ENCODE measurements around the gene ABCF3. TPM values are rescaled to one million over a fixed set of nuclear protein-coding genes. Genes with fewer than 3 reads are reported as not detected.

ABCF3 gene
- total RNA-seq, 2 experiments from 2014 or later = 61.3 to 68.7 TPM

DNA sequence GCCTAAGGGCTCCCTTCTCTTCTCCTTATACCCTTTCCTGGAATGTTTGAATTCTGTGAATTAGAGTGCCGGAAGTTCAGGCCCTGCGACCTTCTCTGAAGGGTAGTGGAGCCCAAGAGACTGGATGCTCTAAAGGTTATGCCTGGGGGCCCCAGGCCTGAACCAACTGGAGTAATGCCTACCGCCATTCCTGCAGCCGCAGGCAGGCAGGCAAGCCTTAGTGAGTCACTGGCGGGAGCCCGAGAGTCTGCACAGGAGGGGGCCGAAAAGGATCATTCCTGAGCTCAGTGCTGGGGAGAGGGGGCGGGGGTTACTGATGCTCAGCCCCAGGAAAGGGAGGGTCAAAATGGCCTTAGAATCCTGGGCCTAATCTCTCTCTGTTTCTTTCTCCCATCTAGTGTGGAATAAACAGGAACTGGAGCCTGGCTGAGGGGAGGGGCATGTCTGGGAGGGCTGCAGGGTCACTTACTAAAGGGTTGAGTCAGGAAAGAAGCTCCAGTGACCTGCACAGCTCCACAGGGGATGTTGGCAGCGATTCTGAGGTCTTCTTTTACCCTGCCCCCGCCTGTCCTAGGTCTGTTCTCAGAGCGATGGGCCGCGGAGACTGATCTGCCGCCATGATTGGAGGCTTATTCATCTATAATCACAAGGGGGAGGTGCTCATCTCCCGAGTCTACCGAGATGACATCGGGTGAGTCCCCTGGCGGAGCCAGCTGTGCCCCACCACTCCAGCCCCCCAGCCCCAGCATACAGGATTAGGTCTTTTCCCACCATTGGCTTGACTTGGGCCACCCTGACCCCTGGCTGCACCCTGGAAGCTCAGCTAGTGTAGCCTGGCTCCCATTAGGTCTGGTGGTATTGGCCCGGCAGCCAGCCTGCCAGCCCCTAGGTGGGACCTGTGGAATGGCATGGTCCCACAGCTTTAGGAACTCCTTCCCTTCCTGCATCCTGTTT is 9.3 kb upstream of the ABCF3 start:
- TF ChIP-seq, protein P1, sequence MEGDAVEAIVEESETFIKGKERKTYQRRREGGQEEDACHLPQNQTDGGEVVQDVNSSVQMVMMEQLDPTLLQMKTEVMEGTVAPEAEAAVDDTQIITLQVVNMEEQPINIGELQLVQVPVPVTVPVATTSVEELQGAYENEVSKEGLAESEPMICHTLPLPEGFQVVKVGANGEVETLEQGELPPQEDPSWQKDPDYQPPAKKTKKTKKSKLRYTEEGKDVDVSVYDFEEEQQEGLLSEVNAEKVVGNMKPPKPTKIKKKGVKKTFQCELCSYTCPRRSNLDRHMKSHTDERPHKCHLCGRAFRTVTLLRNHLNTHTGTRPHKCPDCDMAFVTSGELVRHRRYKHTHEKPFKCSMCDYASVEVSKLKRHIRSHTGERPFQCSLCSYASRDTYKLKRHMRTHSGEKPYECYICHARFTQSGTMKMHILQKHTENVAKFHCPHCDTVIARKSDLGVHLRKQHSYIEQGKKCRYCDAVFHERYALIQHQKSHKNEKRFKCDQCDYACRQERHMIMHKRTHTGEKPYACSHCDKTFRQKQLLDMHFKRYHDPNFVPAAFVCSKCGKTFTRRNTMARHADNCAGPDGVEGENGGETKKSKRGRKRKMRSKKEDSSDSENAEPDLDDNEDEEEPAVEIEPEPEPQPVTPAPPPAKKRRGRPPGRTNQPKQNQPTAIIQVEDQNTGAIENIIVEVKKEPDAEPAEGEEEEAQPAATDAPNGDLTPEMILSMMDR (IDR thresholded peaks at IDR 0.05) = no peak
- peaks cover 29% of the 10 kb centered on the region for H3K4me1 Mint-ChIP-seq (ENCODE audit: low read depth)
- H3K27me3 Mint-ChIP-seq = no peaks in the 10 kb centered on the region
- H3K4me3 Mint-ChIP-seq = peak overlapping the region; percentile 85
- H3K27ac Mint-ChIP-seq = peak overlapping the region; percentile 34
- intact Hi-C loops (cut with micrococcal nuclease) = no loop called here
- ATAC-seq (no peak), DNase-seq (no peak)
- CTCF ChIA-PET = interaction anchor here (0.9 to 1.3 kb wide), 3 partner anchors 27 to 73 kb away, joined by 3 to 5 read pairs (median 4); partner anchors contain the start of gene EEF1AKMT4
- H3K36me3 Mint-ChIP-seq (ENCODE audit: low read depth) = peaks cover 34% of the 10 kb centered on the region
- H3K9me3 Mint-ChIP-seq = no peaks in the 10 kb centered on the region
- POLR2A ChIA-PET = interaction anchor here (0.6 to 1.2 kb wide), 2 partner anchors 9 to 30 kb away, joined by 4 to 7 read pairs; partner anchors contain the start of gene ABCF3

DNA sequence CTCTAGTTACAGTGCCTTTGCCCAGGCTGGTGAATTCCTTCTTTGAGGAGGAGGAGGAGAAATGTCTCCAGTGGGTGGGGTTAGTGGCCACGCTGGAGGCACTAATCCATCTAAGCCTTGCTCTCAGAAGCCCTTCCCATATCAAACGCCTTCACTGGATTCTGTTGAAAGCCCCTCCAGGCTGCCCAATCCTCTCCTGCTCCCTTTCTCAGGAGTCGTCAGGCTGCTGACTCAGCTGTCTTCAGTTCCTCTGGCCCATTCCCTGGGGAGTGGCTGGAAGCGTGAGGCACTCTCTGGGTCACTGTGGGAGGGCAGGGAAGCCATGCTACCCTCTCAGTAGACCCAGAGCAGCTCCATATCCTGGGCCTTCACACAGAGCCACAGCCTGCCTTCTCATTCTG is 8.7 kb upstream of the ABCF3 start:
- H3K27me3 Mint-ChIP-seq = no peaks in the 10 kb centered on the region
- peaks cover 39% of the 10 kb centered on the region for H3K36me3 Mint-ChIP-seq (ENCODE audit: low read depth)
- ChIA-PET CTCF (interaction anchor here (0.9 to 1.3 kb wide), 3 partner anchors 26 to 72 kb away, joined by 3 to 5 read pairs (median 4); partner anchors contain the start of gene EEF1AKMT4), POLR2A (no interaction called here)
- no peak overlapping the region for H3K27ac Mint-ChIP-seq
- ATAC-seq (no peak), DNase-seq (no peak)
- H3K4me3 Mint-ChIP-seq = no peak overlapping the region
- TF ChIP-seq, protein P1 (IDR thresholded peaks at IDR 0.05) = no peak
- H3K9me3 Mint-ChIP-seq = no peaks in the 10 kb centered on the region
- intact Hi-C loops (cut with micrococcal nuclease) = no loop called here
- H3K4me1 Mint-ChIP-seq (ENCODE audit: low read depth) = peaks cover 29% of the 10 kb centered on the region

DNA sequence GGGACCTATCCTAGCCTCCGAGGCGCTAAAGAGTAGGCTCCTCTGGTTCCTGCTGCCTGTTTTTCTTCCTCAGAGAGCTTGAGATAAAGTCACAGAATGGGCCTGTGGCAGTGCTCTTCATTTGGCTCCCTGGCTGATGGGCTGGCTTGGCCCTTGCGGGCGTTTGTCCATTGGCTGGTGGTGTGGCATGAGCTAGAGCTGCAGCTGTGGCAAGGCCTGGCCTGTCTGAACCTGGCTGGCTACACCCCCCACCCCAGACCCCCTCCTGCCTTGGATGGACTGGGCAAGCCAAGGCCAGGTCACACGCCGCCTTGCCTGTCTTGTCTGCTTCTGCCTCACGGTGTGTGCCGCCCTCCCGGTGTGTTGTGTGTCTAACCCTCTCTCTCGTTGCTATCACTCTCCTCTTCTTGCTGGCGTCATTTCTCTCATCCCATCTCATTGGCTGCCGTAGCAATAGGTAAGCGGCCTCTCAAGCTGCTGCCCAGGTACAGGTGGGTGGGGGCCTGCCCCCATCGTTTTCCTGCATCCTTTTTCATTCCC is 8.2 kb upstream of the ABCF3 start:
- H3K4me1 Mint-ChIP-seq (ENCODE audit: low read depth) = peaks cover 29% of the 10 kb centered on the region
- ChIA-PET CTCF (interaction anchor here (1.3 to 1.4 kb wide), 2 partner anchors 50 to 72 kb away, joined by 4 to 6 read pairs; partner anchors contain the start of gene EEF1AKMT4), POLR2A (no interaction called here)
- no peak overlapping the region for H3K4me3 Mint-ChIP-seq
- TF ChIP-seq, protein P1 (IDR thresholded peaks at IDR 0.05) = no peak
- H3K27me3 Mint-ChIP-seq = no peaks in the 10 kb centered on the region
- DNase-seq (no peak), ATAC-seq (no peak)
- peaks cover 42% of the 10 kb centered on the region for H3K36me3 Mint-ChIP-seq (ENCODE audit: low read depth)
- no peak overlapping the region for H3K27ac Mint-ChIP-seq
- H3K9me3 Mint-ChIP-seq = no peaks in the 10 kb centered on the region
- intact Hi-C loops (cut with micrococcal nuclease) = no loop called here

DNA sequence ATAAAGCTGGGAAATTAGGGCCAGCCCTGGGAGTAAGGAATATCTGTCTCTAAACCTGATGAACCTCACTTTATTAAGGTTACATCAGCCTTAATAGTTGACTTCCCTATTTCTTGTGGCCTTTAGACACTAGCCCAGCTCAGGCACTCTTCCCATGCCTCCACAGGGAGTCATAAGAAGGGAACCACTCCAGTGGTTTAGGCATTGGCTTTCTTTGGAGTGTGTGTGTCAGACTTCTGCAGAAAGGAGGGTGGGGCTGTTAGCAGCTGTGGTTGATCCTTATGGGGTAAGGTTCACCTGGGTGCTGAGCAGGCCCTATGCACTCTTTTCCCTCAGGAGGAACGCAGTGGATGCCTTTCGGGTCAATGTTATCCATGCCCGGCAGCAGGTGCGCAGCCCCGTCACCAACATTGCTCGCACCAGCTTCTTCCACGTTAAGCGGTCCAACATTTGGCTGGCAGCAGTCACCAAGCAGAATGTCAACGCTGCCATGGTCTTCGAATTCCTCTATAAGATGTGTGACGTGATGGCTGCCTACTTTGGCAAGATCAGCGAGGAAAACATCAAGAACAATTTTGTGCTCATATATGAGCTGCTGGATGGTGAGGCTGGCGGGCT is 7.4 kb upstream of the ABCF3 start:
- POLR2A ChIA-PET = no interaction called here
- Mint-ChIP-seq H3K4me3 (no peak overlapping the region), H3K36me3 (ENCODE audit: low read depth) (peaks cover 44% of the 10 kb centered on the region), H3K27me3 (no peaks in the 10 kb centered on the region), H3K9me3 (no peaks in the 10 kb centered on the region), H3K27ac (no peak overlapping the region), H3K4me1 (ENCODE audit: low read depth) (peaks cover 29% of the 10 kb centered on the region)
- TF ChIP-seq, protein P1 (IDR thresholded peaks at IDR 0.05) = no peak
- CTCF ChIA-PET = interaction anchor here (1.4 kb wide), 1 partner anchor 49 kb away, joined by 6 read pairs; no protein-coding TSS in a partner anchor
- intact Hi-C loops (cut with micrococcal nuclease) = no loop called here
- ATAC-seq (no peak), DNase-seq (no peak)

Measured in activated CD8-positive, alpha-beta T cell treated with anti-CD3 and anti-CD28 coated beads for 36 hours (primary cell).